GM23338 (cell line): Measurements from ENCODE around the gene KIF6.

Experiments
- CREB1 ChIP-seq: fragments of 250-450 bp; sonication (Bioruptor Pico); IDR thresholded peaks from 2 replicates; pipeline ENCODE4 v1.5.0; 2020; ENCODE audit warnings: low read depth, mild to moderate bottlenecking, moderate library complexity
- CTCF ChIP-seq, 2 experiments: fragments of 200-600 bp in 1 of 2; sonication (generic) in 1 of 2; conservative IDR thresholded peaks; 2 replicates each; pipeline versions ENCODE4 v1.5.1 to v1.6.1; 2016 to 2017; ENCODE audit warnings: antibody characterized with exemption in 2 of 2, low read depth in 2 of 2, mild to moderate bottlenecking in 2 of 2, moderate library complexity in 1 of 2
- ETS1 ChIP-seq: IDR thresholded peaks from 2 replicates; pipeline ENCODE4 v1.6.1; 2016; ENCODE audit warnings: antibody characterized with exemption
- EZH2 ChIP-seq: fragments of 200-600 bp; sonication (generic); IDR thresholded peaks from one replicate; pipeline ENCODE4 v1.8.0; 2017; ENCODE audit warnings: antibody characterized with exemption, mild to moderate bottlenecking, low read depth; ENCODE audit not compliant: unreplicated experiment
- EZH2phosphoT487 ChIP-seq: fragments of 200-600 bp; sonication (generic); IDR thresholded peaks from one replicate; pipeline ENCODE4 v1.8.1; 2018; ENCODE audit warnings: antibody characterized with exemption; ENCODE audit not compliant: unreplicated experiment
- JUNB ChIP-seq: IDR thresholded peaks from one replicate; pipeline ENCODE4 v1.6.1; 2016; ENCODE audit warnings: antibody characterized with exemption; ENCODE audit not compliant: unreplicated experiment
- NANOG ChIP-seq: IDR thresholded peaks from 2 replicates; pipeline ENCODE4 v1.6.1; 2016; ENCODE audit warnings: antibody characterized with exemption, borderline replicate concordance
- POLR2AphosphoS5 ChIP-seq: IDR thresholded peaks from 2 replicates; pipeline ENCODE4 v1.6.1; 2016; ENCODE audit warnings: antibody characterized with exemption, low read depth
- REST ChIP-seq: IDR thresholded peaks from one replicate; pipeline ENCODE4 v1.6.1; 2018; ENCODE audit warnings: antibody characterized with exemption; ENCODE audit not compliant: unreplicated experiment
- STAT1 ChIP-seq: IDR thresholded peaks from one replicate; pipeline ENCODE4 v1.6.1; 2016; ENCODE audit warnings: antibody characterized with exemption; ENCODE audit not compliant: unreplicated experiment
- ZNF114 ChIP-seq: fragments of 250-450 bp; sonication (Bioruptor Pico); IDR thresholded peaks from 2 replicates; pipeline ENCODE4 v1.5.0; 2020; ENCODE audit warnings: mild to moderate bottlenecking, moderate library complexity
- ZNF331 ChIP-seq: fragments of 250-450 bp; sonication (Bioruptor Pico); IDR thresholded peaks from 2 replicates; pipeline ENCODE4 v1.5.0; 2020; ENCODE audit warnings: low read depth, mild to moderate bottlenecking, moderate library complexity
- ZNF462 ChIP-seq: fragments of 250-450 bp; sonication (Bioruptor Pico); IDR thresholded peaks from 2 replicates; pipeline ENCODE4 v1.5.0; 2020; ENCODE audit warnings: mild to moderate bottlenecking, moderate library complexity

GRCh38 chr6:39341352-39341751, 383.9 kb downstream of the KIF6 start:
- TF ChIP-seq EZH2: no peak
- no peak for TF ChIP-seq CREB1 (CRISPR knock-in tag)
- no peak for TF ChIP-seq CTCF (conservative IDR thresholded peaks at IDR 0.05; ENCODE audit: low read depth in 2 of 2)
- TF ChIP-seq POLR2AphosphoS5: no peak
- TF ChIP-seq REST: no peak
- no peak for TF ChIP-seq JUNB
- TF ChIP-seq ZNF114 (CRISPR knock-in tag): no peak
- TF ChIP-seq ZNF462 (CRISPR knock-in tag): no peak
- TF ChIP-seq NANOG: no peak
- TF ChIP-seq EZH2phosphoT487: no peak
- TF ChIP-seq STAT1: no peak
- no peak for TF ChIP-seq ZNF331 (CRISPR knock-in tag)
- no peak for TF ChIP-seq ETS1
